Muscle layer of colon (tissue), 2 donors: Measurements from ENCODE around the gene PRKAG2.
"Not testable (repeated sequence)": the region's sequence is repeated elsewhere in the genome, so short reads cannot be mapped to it uniquely, and the experiment has no call there.

Experiments
- H3K27ac ChIP-seq: one replicate; pipeline ENCODE4 v1.7.0; 2013; ENCODE audit warnings: low read depth, mild to moderate bottlenecking, low read length, moderate library complexity
- H3K27me3 ChIP-seq, 2 donors: one replicate each; pipeline ENCODE4 v1.7.0; 2013; ENCODE audit warnings: low read length in 2 of 2, mild to moderate bottlenecking in 2 of 2; ENCODE audit not compliant: insufficient read depth in 2 of 2, control insufficient read depth in 1 of 2
- H3K36me3 ChIP-seq: one replicate; pipeline ENCODE4 v1.7.0; 2013; ENCODE audit warnings: mild to moderate bottlenecking, low read length; ENCODE audit not compliant: insufficient read depth
- H3K4me1 ChIP-seq: one replicate; pipeline ENCODE4 v1.7.0; 2013; ENCODE audit warnings: mild to moderate bottlenecking, low read length; ENCODE audit not compliant: insufficient read depth
- H3K4me3 ChIP-seq, 2 donors: one replicate each; pipeline ENCODE4 v1.7.0; 2013; ENCODE audit warnings: low read length in 2 of 2, low read depth in 1 of 2, mild to moderate bottlenecking in 1 of 2, moderate library complexity in 1 of 2
- H3K9ac ChIP-seq: one replicate; pipeline ENCODE4 v1.7.0; 2013; ENCODE audit warnings: low read length
- H3K9me3 ChIP-seq: one replicate; pipeline ENCODE4 v1.7.0; 2013; ENCODE audit warnings: mild to moderate bottlenecking, low read length
- donor health status: abdominal sarcoma.
- donor health status: Adenocarcinoma of cecum.

The PRKAG2 gene

GRCh38 chr7:151798851-151799448 lies 78.0 kb downstream of the PRKAG2 start:
- no peak overlapping the region for H3K9ac ChIP-seq
- H3K27ac ChIP-seq, result no peak overlapping the region
- no peaks in the 10 kb centered on the region for H3K36me3 ChIP-seq
- H3K27me3 ChIP-seq, result no peaks in the 10 kb centered on the region
- H3K4me1 ChIP-seq, result peaks cover 16% of the 10 kb centered on the region
- H3K9me3 ChIP-seq, result no peaks in the 10 kb centered on the region
- no peak overlapping the region for H3K4me3 ChIP-seq

- H3K36me3 ChIP-seq, H3K4me3 ChIP-seq, H3K9me3 ChIP-seq, H3K9ac ChIP-seq, H3K27me3 ChIP-seq, H3K27ac ChIP-seq: not testable (repeated sequence)
- peaks cover 22% of the 10 kb centered on the region for H3K4me1 ChIP-seq
Observed at GRCh38 chr7:151797667-151798307, 79.1 kb downstream of the PRKAG2 start.

GRCh38 chr7:151796871-151797537 lies 79.9 kb downstream of the PRKAG2 start:
- Histone ChIP-seq H3K27ac (no peak overlapping the region), H3K4me3 (no peak overlapping the region), H3K4me1 (peaks cover 22% of the 10 kb centered on the region), H3K9me3 (no peaks in the 10 kb centered on the region), H3K27me3 (no peaks in the 10 kb centered on the region), H3K9ac (no peak overlapping the region), H3K36me3 (no peaks in the 10 kb centered on the region)

- Histone ChIP-seq H3K4me1 (peaks cover 22% of the 10 kb centered on the region), H3K9ac (no peak overlapping the region), H3K27ac (no peak overlapping the region), H3K4me3 (no peak overlapping the region), H3K27me3 (no peaks in the 10 kb centered on the region), H3K36me3 (no peaks in the 10 kb centered on the region), H3K9me3 (no peaks in the 10 kb centered on the region)
Observed at GRCh38 chr7:151796091-151796870, 80.6 kb downstream of the PRKAG2 start.

DNA sequence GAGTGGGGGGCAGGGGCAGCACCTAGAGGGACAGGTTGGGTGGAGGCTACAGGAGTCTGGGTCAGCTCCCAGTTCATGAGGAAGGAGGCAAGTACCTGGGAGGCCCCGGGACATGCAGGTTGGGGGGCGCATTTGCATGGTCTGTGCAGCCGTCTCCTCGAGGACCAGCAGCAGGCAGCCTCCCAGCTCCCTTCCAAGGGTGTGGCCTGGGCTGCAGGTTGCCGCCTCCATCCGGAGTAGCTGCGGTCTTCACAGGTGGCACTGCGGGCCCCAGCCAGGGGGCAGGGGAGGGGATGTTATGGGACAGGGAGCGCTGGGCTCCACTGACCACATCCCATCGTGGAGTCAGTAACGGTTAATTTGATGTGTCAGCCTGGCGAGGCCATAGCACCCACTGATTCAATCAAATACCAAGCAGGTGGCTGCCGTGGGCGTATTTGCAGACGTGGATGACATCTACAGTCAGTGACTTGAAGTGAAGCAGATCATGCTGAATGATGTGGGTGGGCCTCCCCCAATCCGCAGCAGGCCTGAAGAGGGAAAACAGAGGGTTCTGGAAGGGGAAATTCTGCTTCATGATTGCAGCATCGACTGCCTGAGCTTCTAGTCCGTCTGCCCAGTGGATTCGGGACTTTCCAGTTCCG lies 81.6 kb downstream of the PRKAG2 start:
- no peaks in the 10 kb centered on the region for H3K27me3 ChIP-seq
- peaks cover 22% of the 10 kb centered on the region for H3K4me1 ChIP-seq
- H3K36me3 ChIP-seq, result no peaks in the 10 kb centered on the region
- no peak overlapping the region for H3K9ac ChIP-seq
- no peak overlapping the region for H3K27ac ChIP-seq
- no peak overlapping the region for H3K4me3 ChIP-seq
- H3K9me3 ChIP-seq, result no peaks in the 10 kb centered on the region

- H3K9ac ChIP-seq, result no peak overlapping the region
- no peaks in the 10 kb centered on the region for H3K36me3 ChIP-seq
- no peak overlapping the region for H3K27ac ChIP-seq
- H3K4me1 ChIP-seq, result peaks cover 22% of the 10 kb centered on the region
- H3K27me3 ChIP-seq, result no peaks in the 10 kb centered on the region
- H3K9me3 ChIP-seq, result no peaks in the 10 kb centered on the region
- no peak overlapping the region for H3K4me3 ChIP-seq
Observed at GRCh38 chr7:151794508-151795167, 82.3 kb downstream of the PRKAG2 start.

DNA sequence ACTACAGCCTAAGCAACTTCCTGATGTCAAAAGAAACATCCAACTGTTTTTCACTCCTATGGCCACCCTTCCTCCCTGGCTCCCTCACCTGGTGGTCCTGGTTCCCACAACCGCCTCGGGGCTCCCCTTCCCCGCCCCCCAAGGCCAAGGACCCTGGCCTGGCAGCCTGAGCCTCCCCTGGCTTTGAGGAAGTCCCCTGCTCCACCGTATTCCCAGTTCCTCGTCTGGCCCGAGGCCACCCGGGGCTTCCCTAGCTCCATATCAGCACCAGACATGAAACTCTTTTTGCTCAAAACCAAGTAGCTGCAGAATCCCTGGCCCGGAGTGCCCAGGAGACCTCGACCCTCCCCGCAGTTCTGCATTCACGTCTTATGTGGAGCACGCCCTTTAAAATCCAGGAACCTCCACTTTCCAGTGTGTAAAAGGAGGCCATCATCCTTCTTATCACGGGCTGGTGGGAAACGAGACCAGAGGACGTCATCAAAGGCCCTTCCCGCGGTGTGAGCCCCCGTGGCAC lies 82.9 kb downstream of the PRKAG2 start:
- Histone ChIP-seq H3K9ac (no peak overlapping the region), H3K36me3 (no peaks in the 10 kb centered on the region), H3K27ac (no peak overlapping the region), H3K27me3 (no peaks in the 10 kb centered on the region), H3K4me1 (peaks cover 22% of the 10 kb centered on the region), H3K4me3 (no peak overlapping the region), H3K9me3 (no peaks in the 10 kb centered on the region)

DNA sequence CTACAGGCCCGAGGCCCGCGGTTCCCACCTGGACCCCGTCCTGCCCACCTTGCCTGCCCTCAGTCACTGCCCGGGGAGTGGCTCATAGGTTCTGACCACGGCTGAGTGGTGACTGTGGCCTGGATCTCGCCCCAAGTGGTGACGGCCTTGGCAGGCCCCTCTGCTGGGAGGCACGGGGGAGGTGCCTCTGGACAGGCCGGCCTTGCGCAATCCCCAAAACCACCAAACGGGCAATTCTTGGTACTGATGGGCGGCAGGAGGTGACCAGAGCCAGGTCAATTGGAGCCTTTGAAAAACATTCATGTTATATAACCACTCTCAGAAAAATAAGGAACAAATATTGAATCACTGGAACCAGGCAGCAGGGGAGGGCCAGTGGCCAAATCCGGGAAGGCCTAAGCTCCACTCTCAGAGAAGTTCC lies 83.4 kb downstream of the PRKAG2 start:
- H3K9ac ChIP-seq, result no peak overlapping the region
- H3K9me3 ChIP-seq, result no peaks in the 10 kb centered on the region

GRCh38 chr7:151792636-151793035 lies 84.3 kb downstream of the PRKAG2 start:
- Histone ChIP-seq H3K9me3 (no peaks in the 10 kb centered on the region), H3K4me3 (no peak overlapping the region), H3K4me1 (peaks cover 22% of the 10 kb centered on the region), H3K36me3 (no peaks in the 10 kb centered on the region), H3K27me3 (no peaks in the 10 kb centered on the region), H3K9ac (no peak overlapping the region), H3K27ac (no peak overlapping the region)

More for the DNA sequence above, 83.4 kb downstream of the PRKAG2 start:
- no peaks in the 10 kb centered on the region for H3K27me3 ChIP-seq
- H3K27ac ChIP-seq, result no peak overlapping the region
- H3K4me1 ChIP-seq, result peaks cover 22% of the 10 kb centered on the region
- no peaks in the 10 kb centered on the region for H3K36me3 ChIP-seq
- H3K4me3 ChIP-seq, result no peak overlapping the region

DNA sequence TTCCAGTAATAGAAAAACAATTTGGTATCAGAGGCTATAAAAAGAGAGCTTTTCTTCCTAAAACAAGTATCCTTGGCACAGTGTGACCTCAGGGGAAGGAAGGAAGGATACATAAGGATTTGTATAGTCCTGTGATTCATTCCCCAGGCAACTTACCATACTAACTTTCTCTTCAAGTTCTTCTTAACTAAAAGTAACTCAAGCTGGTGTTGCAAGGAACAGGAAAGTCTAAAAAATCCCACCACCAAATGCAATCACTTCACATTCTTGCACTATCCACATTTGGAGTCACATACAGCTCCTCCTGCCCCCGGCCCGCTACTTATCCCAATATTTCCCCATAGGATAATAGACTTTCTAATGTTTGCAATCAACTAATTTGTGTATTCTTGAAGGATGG lies 84.8 kb downstream of the PRKAG2 start:
- Histone ChIP-seq H3K36me3 (no peaks in the 10 kb centered on the region), H3K27ac (no peak overlapping the region), H3K27me3 (no peaks in the 10 kb centered on the region), H3K9ac (no peak overlapping the region), H3K4me3 (no peak overlapping the region), H3K4me1 (peaks cover 17% of the 10 kb centered on the region), H3K9me3 (no peaks in the 10 kb centered on the region)
